B cell (primary cell): ENCODE measurements around the gene PLEKHO2.

Experiments used
- CTCF ChIP-seq: fragments of 200-600 bp; IDR thresholded peaks from one replicate; pipeline ENCODE4 v1.8.0; 2022; ENCODE audit warnings: antibody characterized with exemption, mild to moderate bottlenecking
- EZH2 ChIP-seq: IDR thresholded peaks from 2 replicates; pipeline ENCODE4 v1.6.1; 2012; ENCODE audit warnings: borderline replicate concordance, low read depth, mild to moderate bottlenecking, moderate library complexity, low read length; ENCODE audit not compliant: insufficient read depth, poor library complexity, severe bottlenecking

GRCh38 chr15:64912379-64913325 lies 70.9 kb downstream of the PLEKHO2 start:
- TF ChIP-seq CTCF = no peak
- TF ChIP-seq EZH2 = no peak
